Measurements from ENCODE around the gene OSCAR. TPM values are rescaled to one million over a fixed set of nuclear protein-coding genes. Genes with fewer than 3 reads are reported as not detected.

Gene OSCAR
- total RNA-seq, 1 donor from 2014 or later: 0.40 TPM

DNA sequence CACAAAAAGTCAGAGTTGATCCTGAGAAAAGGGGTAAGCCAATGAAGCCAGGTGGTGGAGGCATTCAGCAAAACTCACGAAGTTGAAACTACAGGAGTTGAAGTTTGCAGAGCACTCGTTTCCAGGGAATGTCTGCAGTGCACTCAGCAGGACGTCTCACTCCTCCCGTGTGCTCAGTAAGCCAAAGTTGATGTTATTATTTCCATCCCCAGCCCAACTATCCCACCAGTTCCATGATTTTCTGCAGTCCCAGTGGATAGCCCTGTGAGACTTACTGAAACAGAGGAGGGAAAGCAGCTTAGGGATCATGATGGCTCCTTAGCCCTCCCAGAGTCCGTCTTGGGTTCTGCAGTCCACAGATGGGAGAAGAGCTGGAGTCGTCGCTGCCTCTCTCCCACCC, 19.6 kb downstream of the OSCAR start, which contains the start of gene TARM1:
TSS of gene TARM1 (minus strand) at position 334 of the 400 bp plus-strand sequence. CDS start at position 309, 25 bp downstream.
- ATAC-seq: no peak

GRCh38 chr19:54077334-54077733, 23.3 kb downstream of the OSCAR start:
- ATAC-seq: no peak

GRCh38 chr19:54074851-54075250, 25.8 kb downstream of the OSCAR start:
- ATAC-seq: no peak

DNA sequence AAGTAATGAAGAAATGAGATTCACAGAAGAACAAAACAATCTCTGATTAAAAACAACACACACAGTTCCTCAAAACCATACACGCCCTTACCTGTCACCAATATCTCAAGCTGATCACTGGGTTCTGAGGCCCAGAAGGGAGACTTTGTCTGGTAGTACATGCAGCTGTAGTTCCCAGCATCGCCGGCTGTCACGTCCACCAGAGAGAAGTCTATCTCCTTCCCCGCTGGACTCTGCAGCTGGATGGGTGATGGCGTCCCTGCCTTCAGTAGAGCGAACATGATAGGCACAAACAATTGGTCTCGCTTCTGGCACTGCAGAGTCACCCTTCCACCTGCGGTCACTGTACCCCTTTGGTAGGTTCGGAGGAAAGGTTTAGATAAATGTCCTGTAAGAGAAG, 26.8 kb downstream of the OSCAR start:
- no peak for ATAC-seq

- no peak for ATAC-seq
Observed at GRCh38 chr19:54069470-54069869, 31.1 kb downstream of the OSCAR start.

DNA sequence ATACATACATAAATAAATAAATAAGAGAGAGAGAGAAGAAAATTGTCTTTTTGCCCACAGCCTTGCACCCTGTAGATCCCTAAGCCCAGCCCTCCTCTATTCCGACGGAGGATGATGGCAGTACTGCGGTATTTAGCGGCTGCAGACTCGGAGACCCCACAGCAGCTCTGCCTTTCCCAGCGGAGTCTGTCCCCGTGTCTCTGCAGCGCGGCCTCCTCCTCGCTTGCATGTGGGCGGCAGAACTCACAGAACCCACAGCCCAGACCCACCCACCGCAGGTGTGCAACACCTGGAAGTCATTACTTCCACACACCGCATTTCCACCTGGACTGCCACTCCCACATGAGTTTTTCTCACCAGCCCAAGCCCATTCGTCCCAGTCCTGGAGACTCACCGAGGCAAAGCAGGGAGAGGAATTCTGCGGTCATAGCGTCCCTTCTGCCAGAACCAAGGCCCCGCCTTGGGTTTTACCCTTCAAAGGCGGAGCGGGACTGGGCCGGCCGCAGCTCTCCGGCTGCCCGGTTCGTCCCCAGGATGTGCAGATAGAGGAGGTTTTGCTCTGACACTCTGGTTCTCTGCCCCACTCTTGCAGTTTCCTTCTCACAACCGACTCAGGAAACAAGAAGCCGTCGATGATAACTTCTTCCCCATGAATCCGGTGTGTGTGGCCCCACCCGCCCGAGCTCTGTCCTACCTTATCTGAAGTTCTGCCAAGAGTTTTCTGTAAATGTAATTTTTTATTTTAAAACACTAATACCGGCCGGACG, 37.1 kb downstream of the OSCAR start, which contains the start of gene VSTM1:
TSS of gene VSTM1 (minus strand) at position 548 of the 767 bp plus-strand sequence. CDS start at position 428, 120 bp downstream.
- ATAC-seq: no peak

DNA sequence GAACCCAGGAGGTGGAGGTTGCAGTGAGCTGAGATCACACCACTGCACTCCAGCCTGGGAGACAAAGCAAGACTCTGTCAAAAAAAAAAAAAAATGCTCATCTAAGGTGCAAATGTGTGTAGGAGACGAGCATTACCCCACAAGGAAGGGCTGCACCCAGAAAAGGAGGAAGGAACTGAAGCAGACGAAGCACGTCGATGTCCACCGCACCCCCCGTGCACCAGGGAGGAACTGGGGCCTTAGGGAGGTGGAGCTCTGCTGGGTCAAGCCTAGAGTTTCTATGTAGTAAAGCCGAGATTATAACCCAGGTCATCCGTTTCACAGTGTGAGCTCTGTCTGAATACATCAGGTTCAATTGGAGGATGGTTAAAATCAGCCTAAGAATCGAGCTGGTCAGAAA, 38.0 kb downstream of the OSCAR start:
- ATAC-seq: no peak

DNA sequence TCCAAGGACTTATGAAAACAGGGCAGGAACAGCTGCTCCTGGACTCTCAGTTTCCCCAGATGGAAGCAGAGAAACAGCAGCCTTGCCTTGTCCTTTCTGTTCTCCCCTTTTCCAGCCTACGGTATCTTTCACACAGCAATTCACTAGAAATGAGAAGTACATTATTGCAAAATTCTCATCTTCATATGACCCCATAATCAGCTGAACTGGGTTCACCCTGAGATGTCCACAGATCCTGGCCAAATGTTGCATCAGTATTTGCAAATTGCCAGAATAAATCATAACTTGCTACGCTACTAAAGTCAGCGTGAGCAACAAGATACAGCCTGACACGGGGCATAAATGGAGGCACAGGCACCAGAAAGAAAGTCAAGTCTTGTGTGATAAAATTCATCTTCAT, 53.0 kb downstream of the OSCAR start:
- no peak for ATAC-seq

GRCh38 chr19:54045771-54046170, 54.8 kb downstream of the OSCAR start:
- no peak for ATAC-seq

Other genes with a start within 250 kb of the OSCAR start
- gene MYADM, start 232.9 kb downstream of the OSCAR start, total RNA-seq: 6.9 TPM
- not detected for gene PRKCG, start 218.6 kb downstream of the OSCAR start, total RNA-seq
- gene CACNG7, start 191.5 kb downstream of the OSCAR start, total RNA-seq: not detected
- not detected for gene CACNG8, start 137.9 kb downstream of the OSCAR start, total RNA-seq
- not detected for gene CACNG6, start 109.2 kb downstream of the OSCAR start, total RNA-seq
- gene VSTM1, start 36.9 kb downstream of the OSCAR start, total RNA-seq: not detected
- not detected for gene TARM1, start 19.4 kb downstream of the OSCAR start, total RNA-seq
- gene NDUFA3, start 2.1 kb upstream of the OSCAR start, total RNA-seq: 104 TPM
- 8.8 TPM for gene TFPT, start 14.9 kb upstream of the OSCAR start, total RNA-seq
- 34.3 TPM for gene PRPF31, start 15.0 kb upstream of the OSCAR start, total RNA-seq
- gene CNOT3, start 37.0 kb upstream of the OSCAR start, total RNA-seq: 31.7 TPM
- 3.7 TPM for gene LENG1, start 58.9 kb upstream of the OSCAR start, total RNA-seq
- 36.5 TPM for gene TMC4, start 72.4 kb upstream of the OSCAR start, total RNA-seq
- gene MBOAT7, start 88.8 kb upstream of the OSCAR start, total RNA-seq: 36.7 TPM
- 36.1 TPM for gene TSEN34, start 90.5 kb upstream of the OSCAR start, total RNA-seq
- gene RPS9, start 100.1 kb upstream of the OSCAR start, total RNA-seq: 1,727 TPM
- gene LILRB3, start 122.2 kb upstream of the OSCAR start, total RNA-seq: 0.72 TPM
- not detected for gene LILRA6, start 142.0 kb upstream of the OSCAR start, total RNA-seq
- gene LILRB5, start 156.5 kb upstream of the OSCAR start, total RNA-seq: 0.32 TPM
- 0.84 TPM for gene LILRB2, start 180.3 kb upstream of the OSCAR start, total RNA-seq
- gene LILRA5, start 212.4 kb upstream of the OSCAR start, total RNA-seq: 0.64 TPM
- not detected for gene LILRA4, start 238.4 kb upstream of the OSCAR start, total RNA-seq